ENCODE data around the gene LDLRAD3.
A peak's percentile ranks its signal among the peaks of the same experiment; 100 is the strongest.
"Not testable (repeated sequence)": the region's sequence is repeated elsewhere in the genome, so short reads cannot be mapped to it uniquely, and the experiment has no call there.

The LDLRAD3 gene

DNA sequence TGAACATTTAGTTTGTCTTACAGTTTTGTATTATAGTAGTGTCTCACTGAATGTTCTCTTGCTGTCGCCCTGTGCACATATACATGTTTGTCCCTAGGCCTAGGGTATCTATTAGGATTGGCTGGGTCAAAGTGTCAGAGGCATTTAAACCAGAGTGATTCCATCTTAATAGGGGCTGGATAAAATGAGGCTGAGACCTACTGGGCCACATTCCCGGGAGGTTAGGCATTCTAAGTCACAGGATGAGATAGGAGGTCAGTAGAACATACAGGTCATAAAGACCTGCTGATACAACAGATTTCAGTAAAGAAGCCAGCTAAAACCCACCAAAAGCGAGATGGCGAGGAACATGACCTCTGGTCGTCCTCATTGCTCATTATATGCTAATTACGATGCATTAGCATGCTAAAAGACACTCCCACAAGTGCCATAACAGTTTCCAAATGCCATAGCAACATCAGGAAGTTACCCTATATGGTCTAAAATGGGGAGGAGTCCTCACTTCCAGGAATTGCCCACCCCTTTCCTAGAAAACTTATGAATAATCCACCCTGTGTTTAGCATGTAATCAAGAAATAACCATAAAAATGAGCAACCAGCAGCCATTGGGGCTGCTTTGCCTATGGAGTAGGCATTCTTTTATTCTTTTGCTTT, 82.6 kb downstream of the LDLRAD3 start:
- DNase-seq: no peak

DNA sequence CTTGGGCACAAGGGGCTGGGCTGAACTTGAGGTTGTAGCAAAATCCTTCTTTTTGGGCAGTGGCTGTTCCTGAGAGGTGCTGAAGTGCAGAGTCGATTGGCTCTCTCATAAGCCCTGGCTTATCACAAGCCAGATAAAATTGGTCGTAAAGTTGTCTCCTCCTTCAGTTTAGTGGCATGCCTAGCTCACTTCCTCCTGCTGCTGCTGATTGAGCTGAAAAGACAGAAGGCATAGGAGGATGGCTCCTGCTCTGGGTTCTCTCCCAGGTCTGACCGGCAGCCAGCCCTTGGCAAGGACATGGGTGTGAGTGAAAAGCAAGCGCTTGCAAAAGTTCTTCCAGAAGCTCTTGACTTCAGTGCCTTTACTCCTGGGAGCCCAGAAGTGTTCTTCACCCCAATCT, 83.9 kb downstream of the LDLRAD3 start:
- DNase-seq: no peak

DNA sequence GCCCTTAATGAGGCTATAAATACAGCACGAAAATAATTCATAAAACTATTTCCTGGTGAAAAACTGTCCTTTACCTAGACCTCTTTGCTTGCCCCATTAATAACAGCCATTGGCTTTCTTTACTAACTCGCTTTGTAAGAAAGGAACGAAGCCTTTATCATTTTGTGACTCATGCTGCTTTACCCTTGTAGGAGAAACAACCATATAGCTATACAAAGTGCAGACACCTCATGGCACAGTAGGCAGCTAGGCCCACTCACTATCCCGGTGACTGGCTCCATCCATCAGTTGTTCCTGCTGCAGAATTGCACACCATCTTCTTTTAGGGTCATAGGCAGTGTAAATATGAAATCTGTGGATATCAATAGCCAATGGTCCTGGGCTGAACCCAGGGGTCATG, 85.8 kb downstream of the LDLRAD3 start:
- no peak for DNase-seq

DNA sequence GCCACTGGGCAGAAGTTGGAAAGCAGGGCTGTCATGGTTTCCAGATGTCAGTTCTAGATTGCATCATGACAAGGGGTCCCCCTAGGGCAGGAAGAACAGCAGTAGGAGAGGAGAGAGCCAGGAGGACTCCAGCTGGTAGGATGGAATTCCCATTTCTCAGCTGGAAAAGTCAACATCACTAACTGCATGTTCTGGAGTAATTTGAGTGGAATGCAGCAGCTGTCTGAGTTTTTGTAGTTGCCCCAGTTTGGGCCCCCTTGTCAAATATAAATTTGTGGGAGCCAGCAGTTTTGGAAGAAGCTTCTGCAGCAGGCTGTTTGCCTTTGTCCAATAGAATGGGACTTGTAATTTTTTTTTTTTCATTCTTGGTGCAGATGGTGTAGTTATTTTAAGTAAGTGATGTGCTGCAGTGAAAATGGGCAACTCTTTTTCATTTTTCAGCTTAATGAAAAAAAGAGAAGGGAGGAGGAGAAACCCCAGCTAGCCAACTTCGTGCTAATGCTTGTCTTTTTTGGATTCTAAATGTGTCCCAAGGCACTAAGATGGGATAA, 86.9 kb downstream of the LDLRAD3 start:
- DNase-seq: peak; percentile 70

DNA sequence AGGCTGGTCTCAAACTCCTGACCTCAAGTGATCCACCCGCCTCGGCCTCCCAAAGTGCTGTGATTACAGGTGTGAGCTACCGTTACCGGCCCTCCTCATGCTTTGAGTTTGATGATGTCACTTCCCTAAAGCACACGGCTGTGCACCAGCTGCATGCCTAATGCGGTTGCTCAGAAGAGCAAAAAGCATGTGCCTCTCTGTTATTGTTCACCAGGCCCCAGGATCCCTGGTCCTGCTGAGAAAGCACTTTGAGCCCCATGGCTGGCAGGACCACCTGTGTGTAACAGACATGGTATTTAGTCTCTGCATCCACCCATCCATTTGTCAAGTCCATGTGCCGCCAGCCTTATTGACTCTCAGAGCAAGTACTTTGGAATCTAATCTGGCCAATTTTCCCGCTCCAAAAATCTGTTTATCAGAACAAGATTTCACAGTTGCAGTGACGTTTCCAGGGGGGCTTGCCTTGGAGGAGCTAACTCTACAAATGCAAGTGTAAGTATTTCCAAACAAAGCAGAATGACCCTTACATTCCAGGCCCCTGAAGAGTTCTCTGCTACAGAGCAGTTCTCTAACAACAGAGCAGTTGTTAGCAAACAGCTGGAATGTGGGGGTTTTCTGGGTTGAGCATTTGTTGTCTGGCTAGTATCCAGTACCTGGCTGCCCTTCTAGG, 89.4 kb downstream of the LDLRAD3 start:
- DNase-seq: no peak

DNA sequence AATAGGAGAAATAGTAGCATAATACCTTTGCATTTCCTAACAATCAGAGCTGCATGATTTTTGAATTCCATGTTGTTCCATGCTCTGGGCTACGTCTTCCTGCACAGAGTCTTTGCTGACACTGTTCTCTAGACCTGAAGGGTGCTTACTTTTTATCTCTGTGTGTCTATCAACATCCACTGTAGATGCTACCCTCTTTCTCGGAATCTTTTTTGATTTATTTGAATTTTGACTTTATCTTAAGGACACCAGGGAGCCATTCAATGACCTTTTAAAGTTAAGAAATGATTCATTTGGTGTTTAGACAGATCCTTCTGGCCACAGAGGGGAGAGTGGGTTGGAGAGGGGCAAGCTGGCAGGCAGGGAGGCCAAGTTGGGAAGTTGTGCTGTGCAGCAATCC, 90.1 kb downstream of the LDLRAD3 start:
- no peak for DNase-seq

DNA sequence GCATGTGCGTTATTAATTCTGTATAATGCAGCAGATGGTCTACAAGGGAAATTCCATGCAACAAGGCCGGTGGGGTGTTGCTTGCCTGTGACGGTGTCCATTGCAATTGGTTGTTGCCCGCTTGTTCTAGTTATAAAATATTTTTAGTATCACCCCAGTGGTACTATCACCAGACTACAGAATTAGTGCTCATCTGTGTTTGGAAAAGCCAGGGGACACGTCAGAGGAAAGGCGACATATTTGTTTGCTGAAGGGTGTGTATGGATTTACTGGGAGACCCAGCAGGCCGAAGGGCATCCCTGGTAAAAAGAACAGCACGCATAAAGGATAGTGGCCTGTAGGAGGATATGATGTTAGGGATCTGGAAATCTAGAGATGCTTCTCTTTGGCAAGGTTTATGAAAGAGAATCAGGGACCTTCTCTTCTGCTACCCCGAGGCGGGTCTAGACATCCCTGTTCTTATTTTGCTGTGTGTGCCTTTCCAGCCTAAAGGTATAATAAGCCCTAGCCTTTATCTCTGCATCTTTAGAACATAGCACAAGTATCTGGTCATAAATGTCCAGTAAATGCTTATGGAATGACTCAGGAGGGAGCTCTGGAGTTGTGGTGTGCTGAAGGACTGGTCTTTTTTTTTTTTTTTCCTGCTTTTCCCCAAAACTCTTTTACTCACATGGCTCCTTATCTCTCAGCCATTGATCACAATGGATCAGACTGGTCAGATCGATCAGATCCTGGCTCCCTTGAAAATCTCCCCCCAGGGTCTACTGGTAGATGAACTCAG, 90.9 kb downstream of the LDLRAD3 start:
- DNase-seq: peak; percentile 90

DNA sequence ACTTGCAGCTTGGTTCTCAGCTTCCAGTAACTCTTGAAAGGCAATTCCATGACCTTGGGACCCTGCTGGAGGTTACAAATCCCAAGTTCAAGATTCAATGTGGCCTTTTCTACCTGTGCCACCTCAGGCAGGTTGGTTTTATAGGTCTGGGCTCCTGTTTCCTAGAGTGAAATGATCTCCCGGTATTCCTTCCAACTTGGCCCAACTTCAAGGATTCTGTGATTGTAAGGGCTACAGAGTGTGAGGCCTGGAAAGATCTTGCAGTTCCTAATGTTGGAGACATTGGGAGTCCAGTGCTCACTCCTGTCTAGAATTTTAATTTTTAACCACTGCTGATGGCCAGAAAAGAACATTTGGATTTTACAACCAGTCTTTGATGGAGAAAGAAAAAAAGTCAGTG, 91.6 kb downstream of the LDLRAD3 start:
- DNase-seq: no peak

DNA sequence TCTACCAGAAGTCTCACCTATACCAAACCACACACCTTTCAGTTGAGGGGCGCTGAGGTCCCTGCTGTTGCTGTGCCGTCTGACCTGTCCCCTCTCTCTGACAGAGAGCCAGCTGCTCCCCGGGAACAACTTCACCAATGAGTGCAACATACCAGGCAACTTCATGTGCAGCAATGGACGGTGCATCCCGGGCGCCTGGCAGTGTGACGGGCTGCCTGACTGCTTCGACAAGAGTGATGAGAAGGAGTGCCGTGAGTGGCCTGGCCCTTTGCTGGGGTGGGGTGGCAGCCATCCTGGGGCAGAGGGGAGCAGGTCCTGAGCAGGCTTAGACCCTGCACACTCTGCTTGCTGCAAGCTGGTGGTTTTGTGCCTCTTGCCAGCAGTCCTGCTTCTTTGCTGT, 92.1 kb downstream of the LDLRAD3 start:
- no peak for DNase-seq

DNA sequence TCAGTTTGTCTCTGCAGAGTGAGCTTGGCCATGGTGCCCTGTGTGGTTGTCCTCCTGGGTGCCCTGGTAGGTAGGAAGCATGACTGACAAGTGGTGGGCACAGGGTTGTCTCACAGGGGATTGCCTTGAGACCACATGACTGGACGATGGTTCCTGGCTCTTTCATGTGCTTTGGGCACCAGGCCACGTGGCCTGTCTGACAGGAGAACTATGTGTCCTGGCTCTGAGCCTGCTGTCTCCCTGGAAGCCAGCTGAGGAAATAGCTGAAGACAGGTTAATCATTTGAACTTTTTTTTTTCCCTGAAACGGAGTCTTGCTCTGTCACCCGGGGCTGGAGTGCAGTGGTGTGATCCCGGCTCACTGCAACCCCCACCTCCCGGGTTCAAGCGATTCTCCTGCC, 93.2 kb downstream of the LDLRAD3 start:
- peak; percentile 39 for DNase-seq

DNA sequence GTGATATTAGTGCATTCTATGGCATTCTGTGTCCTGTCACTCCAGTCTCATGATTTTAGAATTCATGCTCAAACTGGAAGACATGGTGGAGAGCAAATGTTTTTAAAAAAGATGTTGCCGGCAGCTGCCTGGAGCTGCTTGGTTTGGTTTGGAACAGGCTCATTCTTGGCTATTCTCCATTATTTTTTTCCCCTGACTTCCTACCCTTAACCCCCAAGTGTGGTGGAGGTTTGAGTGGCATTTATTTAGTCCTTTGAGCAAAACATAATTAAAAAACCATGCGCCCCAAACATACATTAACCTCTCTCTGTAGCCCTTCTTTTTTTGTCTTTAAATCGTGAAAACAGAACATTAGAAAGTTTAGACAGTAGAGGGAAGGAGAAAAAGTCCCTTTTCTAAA, 94.7 kb downstream of the LDLRAD3 start:
- DNase-seq: no peak

DNA sequence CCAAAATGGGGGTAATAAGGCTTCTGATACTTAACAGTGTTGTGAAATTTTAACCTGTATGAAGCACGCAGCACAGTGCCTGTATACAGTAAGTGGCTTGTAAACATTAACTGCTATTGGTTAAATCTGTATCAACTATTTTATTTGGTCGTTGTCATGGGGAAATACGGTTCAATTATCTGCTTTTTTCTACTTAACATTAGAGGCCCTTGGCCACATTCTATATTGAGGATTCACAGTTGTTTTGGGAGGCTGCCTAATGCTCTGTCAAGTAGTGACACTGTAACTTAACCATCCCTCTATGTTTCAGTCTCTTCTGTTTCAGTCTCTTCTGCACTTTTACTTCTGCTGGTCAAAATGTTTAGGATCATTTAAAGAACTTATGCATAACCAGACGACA, 95.6 kb downstream of the LDLRAD3 start:
- no peak for DNase-seq

DNA sequence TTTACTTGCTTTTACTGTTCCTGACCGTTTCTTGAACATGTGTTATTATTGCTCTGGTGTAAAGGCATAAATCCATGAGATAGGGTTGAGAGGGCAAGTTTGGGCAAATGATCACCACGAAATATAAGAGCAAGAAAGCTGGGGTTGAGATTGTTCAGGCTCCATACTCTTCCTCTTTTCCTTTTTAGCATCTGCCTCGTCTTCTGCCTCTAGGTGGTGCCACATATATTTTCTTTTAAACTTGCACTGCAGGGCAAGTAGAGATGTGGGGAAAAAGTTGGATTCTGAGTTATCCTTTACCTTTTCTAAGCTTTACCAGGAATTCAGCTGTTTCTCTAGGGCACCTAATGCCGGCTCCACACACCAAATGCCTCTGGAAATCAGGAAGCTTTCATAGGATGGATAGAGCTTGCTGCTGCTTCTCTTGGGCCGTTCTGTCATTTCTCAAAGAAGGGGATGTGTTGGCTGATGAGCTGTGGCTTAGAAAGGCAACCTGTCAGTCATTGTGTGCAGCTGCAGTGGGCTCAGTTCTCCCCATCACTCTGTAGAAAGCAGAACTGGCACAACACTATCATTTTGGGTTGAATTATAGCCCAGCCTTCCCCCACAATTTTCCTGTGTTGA, 98.2 kb downstream of the LDLRAD3 start:
- no peak for DNase-seq

DNA sequence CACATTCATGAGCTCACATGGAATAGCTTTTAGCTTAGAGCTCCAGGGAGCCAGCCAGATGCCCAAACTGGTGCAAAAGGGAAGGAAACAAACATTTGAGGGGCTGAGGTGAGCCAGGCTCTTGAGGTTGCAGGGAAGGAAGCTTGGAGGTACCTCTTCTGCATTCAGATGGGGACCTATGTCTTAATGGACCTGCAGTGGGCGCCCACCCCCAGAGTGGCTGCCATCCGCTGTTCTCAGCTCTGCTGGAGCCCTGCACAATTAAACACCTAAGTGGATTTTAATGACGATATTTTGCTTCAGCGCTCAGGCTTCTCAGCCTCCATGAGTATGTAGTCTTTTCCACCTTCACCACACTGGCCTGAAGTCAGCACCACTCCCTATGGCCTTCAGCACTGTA, 100.8 kb downstream of the LDLRAD3 start:
- no peak for DNase-seq

DNA sequence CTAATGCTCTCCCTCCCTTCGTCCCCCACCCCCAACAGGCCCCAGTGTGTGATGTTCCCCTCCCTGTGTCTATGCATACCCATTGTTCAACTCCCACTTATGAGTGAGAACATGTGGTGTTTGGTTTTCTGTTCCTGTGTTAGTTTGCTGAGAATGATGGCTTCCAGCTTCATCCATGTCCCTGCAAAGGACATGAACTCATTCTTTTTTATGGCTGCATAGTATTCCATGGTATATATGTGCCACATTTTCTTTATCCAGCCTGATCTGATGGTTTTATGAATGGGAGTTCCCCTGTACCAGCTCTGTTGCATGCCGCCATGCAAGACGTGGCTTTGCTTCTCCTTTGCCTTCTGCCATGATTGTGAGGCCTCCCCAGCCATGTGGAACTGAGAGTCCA, 102.1 kb downstream of the LDLRAD3 start:
- not testable (repeated sequence) for DNase-seq

DNA sequence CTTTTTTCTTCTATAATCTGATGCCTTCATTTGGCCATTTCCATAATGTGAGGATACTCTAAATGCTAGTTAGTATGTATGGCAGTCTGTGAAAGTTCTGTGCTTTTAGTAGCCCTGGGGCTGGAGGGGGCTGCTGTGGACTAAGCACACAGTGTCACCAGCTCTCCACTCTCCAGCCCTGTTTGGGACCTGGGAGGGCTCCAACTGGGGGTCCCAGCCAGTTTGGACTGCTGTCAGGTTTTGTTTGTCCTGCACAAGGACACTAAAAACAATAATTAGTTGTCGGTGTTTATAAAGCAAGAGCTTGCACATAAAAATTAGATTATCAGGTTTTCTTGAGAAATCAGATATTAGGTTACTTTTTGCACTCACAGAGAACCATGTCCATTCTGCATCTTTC, 103.1 kb downstream of the LDLRAD3 start:
- no peak for DNase-seq

DNA sequence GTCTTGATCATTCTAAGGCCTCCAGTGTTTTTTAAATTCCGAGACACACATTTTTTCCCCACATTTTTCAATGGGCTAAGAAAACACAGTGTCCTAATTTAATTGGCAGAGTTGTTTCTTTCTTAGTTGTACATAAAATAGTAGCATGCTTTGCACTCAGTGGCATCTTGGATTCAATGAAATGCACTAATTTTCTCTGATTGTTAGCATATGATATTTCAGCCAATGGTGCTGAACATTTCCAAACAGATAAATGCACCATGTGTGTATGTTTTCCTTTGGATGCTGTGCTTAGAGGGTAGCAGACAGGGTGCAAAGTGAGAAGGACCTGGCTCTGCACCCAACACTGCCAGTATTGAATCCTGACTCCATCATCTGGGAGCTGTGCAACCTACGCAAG, 103.5 kb downstream of the LDLRAD3 start:
- DNase-seq: no peak

DNA sequence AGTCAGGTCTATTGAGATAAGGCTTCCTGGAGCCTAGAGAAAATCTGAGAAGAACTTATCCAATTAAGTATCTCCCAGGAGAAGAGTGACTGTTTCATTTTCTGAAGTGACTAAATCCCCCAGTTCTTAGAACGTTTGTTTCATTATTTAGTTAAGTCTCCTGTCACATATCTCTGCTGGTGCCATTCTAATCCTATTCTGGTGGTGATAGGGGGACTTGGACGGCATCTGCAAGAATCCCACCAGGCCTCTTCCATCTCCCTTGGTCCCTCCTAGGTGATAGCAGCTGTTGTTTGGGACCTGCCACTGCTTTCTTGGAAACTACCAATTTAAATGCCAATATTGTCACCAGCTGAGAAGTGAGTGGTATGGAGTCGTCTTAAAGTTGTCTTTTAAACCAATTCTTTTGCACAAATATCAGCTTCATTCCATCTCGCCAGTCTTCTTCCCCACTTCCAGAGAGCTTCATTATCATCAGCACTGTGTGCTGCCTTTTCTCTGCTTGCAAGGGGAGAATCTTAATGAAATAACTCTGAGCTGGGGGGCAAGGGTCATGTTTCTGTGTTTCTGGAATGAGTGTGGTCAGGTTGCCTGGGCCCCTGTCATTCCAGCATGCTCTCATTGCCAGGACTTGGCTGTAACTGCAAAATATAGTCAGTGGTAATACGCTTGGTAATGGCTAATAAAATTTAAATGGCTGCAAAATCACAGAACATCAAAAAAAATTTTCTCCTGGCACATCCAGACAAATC, 104.8 kb downstream of the LDLRAD3 start:
- DNase-seq: no peak

DNA sequence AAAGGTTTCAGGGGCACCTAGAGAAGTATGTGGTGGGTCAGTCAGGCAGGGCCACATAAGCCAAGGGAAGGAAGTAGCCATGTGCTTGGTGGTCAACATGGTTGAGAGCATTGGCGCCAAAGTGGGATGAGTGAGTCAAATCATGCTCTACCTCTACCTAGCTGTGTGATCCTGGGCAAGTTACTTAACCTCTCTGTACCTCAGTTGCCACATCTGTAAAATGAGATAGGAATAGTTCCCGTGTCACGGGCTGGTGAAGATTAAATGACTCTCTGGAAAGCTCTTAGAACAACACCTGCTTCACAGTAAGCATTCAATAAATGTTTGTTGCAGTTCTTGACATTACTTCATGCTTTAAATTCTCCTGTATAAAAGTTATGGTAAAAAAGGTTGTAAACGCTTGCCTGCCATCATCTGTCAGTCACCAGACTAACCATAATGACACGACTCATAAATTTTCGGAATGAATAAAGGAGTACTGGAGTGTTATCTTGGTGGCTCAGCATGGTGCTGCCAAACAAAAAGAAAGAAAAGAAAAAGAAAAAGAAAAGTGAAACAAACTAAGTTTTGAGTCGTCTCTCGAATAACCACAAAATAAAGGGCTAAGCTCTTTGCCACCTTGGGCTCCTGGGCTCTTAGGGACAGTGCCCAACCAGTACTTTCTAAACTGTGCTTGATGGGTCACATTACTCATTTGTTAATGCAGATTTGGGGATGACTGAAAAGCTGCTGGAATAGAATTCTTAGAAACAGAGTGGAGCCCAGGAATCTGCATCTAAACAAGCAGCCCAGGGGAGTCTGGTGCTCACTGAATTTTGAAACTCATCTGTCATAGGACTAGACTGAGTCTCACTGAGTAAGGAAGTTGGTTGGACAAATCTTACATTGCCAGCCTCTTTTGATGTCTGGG, 107.6 kb downstream of the LDLRAD3 start:
- DNase-seq: no peak

DNA sequence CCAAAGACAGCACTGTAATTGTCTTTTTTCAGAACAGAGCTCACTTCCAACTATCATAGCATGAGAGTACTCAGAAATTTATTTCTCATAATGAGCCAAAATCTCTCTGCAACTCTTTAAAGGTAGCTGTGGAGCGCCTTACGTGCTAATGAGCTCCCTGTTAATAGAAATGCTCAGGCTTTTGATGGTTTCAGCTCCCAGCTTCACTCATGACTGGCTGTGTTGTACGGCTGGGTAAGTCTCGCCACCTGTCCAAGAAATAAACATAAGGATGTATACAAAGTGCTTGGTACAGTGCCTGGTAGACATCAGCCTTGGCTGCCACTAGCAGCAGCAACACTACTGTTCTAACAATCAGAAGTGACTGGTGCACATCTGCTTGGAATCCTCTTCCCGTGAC, 109.4 kb downstream of the LDLRAD3 start:
- DNase-seq: no peak

DNA sequence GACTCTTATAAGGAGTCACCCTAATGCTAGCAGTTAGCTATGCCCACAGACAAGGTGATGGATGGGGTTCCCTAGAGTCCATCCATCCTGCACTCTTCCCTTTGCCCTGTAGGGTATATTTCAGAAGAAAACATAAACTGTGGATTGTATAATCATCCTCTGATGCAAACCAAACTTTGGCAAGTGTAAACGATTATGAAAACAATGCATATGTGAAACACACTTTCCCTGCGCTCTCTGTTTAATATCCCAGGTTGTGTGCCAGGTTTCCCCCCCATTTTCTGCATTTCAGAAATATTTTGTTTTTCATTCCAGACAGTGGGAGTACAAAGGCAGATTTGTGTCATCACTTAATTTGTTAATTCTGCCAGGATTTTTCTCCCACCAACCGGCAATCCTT, 110.0 kb downstream of the LDLRAD3 start:
- DNase-seq: no peak

DNA sequence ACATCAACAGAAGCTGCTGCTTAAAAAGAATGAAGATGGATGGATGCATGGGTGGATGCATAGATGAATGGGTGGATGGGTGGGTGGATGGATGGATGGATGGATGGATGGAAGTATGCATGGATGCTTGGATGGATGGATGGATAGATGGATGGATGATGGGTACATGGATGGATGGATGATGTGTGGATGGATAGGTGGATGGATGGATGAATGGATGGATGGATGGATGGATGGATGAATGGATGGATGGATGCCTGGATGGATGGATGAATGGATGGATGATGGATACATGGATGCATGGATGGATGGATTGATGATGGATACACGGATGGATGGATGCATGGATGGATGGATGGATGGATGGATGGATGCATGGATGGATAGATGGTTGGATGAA, 110.8 kb downstream of the LDLRAD3 start:
- no peak for DNase-seq
